ENCODE measurements around the gene ZNF575. TPM values are rescaled to one million over a fixed set of nuclear protein-coding genes. Genes with fewer than 3 reads are reported as not detected.

Gene ZNF575
- total RNA-seq, 2 experiments from 2014 or later, result 2.0 TPM; not detected in 1

GRCh38 chr19:43495082-43495481, 37.9 kb upstream of the ZNF575 start:
- no peak for DNase-seq (ENCODE audit: low spot score)
- BruUV-seq (replicated peaks), result no TSS peak
- Histone ChIP-seq H3K79me2 (ENCODE audit: insufficient read depth, low read depth, low read length) (no peaks in the 10 kb centered on the region), H3K4me3 (ENCODE audit: low read depth, low read length, poor library complexity, severe bottlenecking) (no peak overlapping the region), H3K36me3 (ENCODE audit: insufficient read depth, low read length) (no peaks in the 10 kb centered on the region), H3K27ac (ENCODE audit: low read depth, low read length, poor library complexity, severe bottlenecking) (no peak overlapping the region), H4K20me1 (ENCODE audit: insufficient read depth, low read length) (no peaks in the 10 kb centered on the region), H3K9me2 (ENCODE audit: insufficient read depth, low read length) (no peaks in the 10 kb centered on the region), H3K4me2 (ENCODE audit: low read length) (no peak overlapping the region), H3K4me1 (ENCODE audit: insufficient read depth, low read length, poor library complexity, severe bottlenecking) (no peaks in the 10 kb centered on the region), H2AFZ (ENCODE audit: low read length) (no peak overlapping the region), H3K9me3 (ENCODE audit: low read length) (no peaks in the 10 kb centered on the region)
- TF ChIP-seq CTCF (conservative IDR thresholded peaks at IDR 0.05; ENCODE audit: low read length) (no peak), EZH2phosphoT487 (IDR thresholded peaks at IDR 0.05; ENCODE audit: borderline replicate concordance, low read depth, low read length) (no peak)
- ChIA-PET POLR2A (interaction anchor here (0.9 kb wide), 1 partner anchor 356 kb away, joined by 4 read pairs; no protein-coding TSS in a partner anchor), CTCF (ENCODE audit: unreplicated experiment) (no interaction called here)
- intact Hi-C loops (cut with micrococcal nuclease; ENCODE audit: unreplicated experiment), result no loop called here

- BruUV-seq (replicated peaks), result no TSS peak
- Histone ChIP-seq H3K9me2 (ENCODE audit: insufficient read depth, low read length) (no peaks in the 10 kb centered on the region), H3K4me2 (ENCODE audit: low read length) (no peak overlapping the region), H3K4me3 (ENCODE audit: low read depth, low read length, poor library complexity, severe bottlenecking) (no peak overlapping the region), H3K4me1 (ENCODE audit: insufficient read depth, low read length, poor library complexity, severe bottlenecking) (no peaks in the 10 kb centered on the region), H4K20me1 (ENCODE audit: insufficient read depth, low read length) (no peaks in the 10 kb centered on the region), H3K27ac (ENCODE audit: low read depth, low read length, poor library complexity, severe bottlenecking) (no peak overlapping the region), H2AFZ (ENCODE audit: low read length) (no peak overlapping the region), H3K36me3 (ENCODE audit: insufficient read depth, low read length) (no peaks in the 10 kb centered on the region), H3K9me3 (ENCODE audit: low read length) (no peaks in the 10 kb centered on the region), H3K79me2 (ENCODE audit: insufficient read depth, low read depth, low read length) (no peaks in the 10 kb centered on the region)
- TF ChIP-seq EZH2phosphoT487 (IDR thresholded peaks at IDR 0.05; ENCODE audit: borderline replicate concordance, low read depth, low read length) (no peak), CTCF (conservative IDR thresholded peaks at IDR 0.05; ENCODE audit: low read length) (no peak)
- CTCF ChIA-PET (ENCODE audit: unreplicated experiment), result no interaction called here
- no peak for DNase-seq (ENCODE audit: low spot score)
- intact Hi-C loops (cut with micrococcal nuclease; ENCODE audit: unreplicated experiment), result no loop called here
- POLR2A ChIA-PET, result no interaction called here
Observed at GRCh38 chr19:43496960-43497359, 36.0 kb upstream of the ZNF575 start.

- no TSS peak for BruUV-seq (replicated peaks)
- DNase-seq (ENCODE audit: low spot score), result no peak
- intact Hi-C loops (cut with micrococcal nuclease; ENCODE audit: unreplicated experiment), result no loop called here
- no peak overlapping the region for H2AFZ ChIP-seq (ENCODE audit: low read length)
- H3K9me3 ChIP-seq (ENCODE audit: low read length), result no peaks in the 10 kb centered on the region
- no peak overlapping the region for H3K4me3 ChIP-seq (ENCODE audit: low read depth, low read length, poor library complexity, severe bottlenecking)
- no peaks in the 10 kb centered on the region for H3K36me3 ChIP-seq (ENCODE audit: insufficient read depth, low read length)
- no peak overlapping the region for H3K27ac ChIP-seq (ENCODE audit: low read depth, low read length, poor library complexity, severe bottlenecking)
- no peaks in the 10 kb centered on the region for H3K9me2 ChIP-seq (ENCODE audit: insufficient read depth, low read length)
- ChIA-PET CTCF (ENCODE audit: unreplicated experiment) (no interaction called here), POLR2A (no interaction called here)
- no peaks in the 10 kb centered on the region for H3K79me2 ChIP-seq (ENCODE audit: insufficient read depth, low read depth, low read length)
- TF ChIP-seq EZH2phosphoT487 (IDR thresholded peaks at IDR 0.05; ENCODE audit: borderline replicate concordance, low read depth, low read length) (no peak), CTCF (conservative IDR thresholded peaks at IDR 0.05; ENCODE audit: low read length) (no peak)
- no peak overlapping the region for H3K4me2 ChIP-seq (ENCODE audit: low read length)
- no peaks in the 10 kb centered on the region for H4K20me1 ChIP-seq (ENCODE audit: insufficient read depth, low read length)
- H3K4me1 ChIP-seq (ENCODE audit: insufficient read depth, low read length, poor library complexity, severe bottlenecking), result peaks cover 3% of the 10 kb centered on the region
Observed at GRCh38 chr19:43498233-43498842, 34.6 kb upstream of the ZNF575 start.

All from OCI-LY7 (cell line).